Adrenal gland (tissue), 5 donors: ENCODE data around the gene RTTN.

Experiments used
- CTCF ChIP-seq, 6 experiments: fragments of 450-650 bp in 4 of 6; fragments of 200-600 bp in 2 of 6; sonication (generic) in 1 of 6; IDR thresholded peaks; 1 replicate in 5 of 6; 2 replicates in 1 of 6; pipeline versions ENCODE4 v1.5.1 to v1.8.0; 2016 to 2021; ENCODE audit warnings: antibody characterized with exemption in 6 of 6, mild to moderate bottlenecking in 2 of 6, moderate library complexity in 1 of 6
- POLR2A ChIP-seq, 2 donors: fragments of 450-650 bp; IDR thresholded peaks; one replicate each; pipeline ENCODE4 v1.6.1; 2017; ENCODE audit warnings: antibody characterized with exemption in 2 of 2, mild to moderate bottlenecking in 2 of 2, moderate library complexity in 1 of 2
- donor health status: DM: no; HTN: no; CAD: no.

- TF ChIP-seq POLR2A (IDR thresholded peaks at IDR 0.05) (no peak), CTCF (IDR thresholded peaks at IDR 0.05) (no peak)
Observed at GRCh38 chr18:70030728-70031127, 174.8 kb downstream of the RTTN start.
